ENCODE measurements around the gene WDR27.

The WDR27 gene

DNA sequence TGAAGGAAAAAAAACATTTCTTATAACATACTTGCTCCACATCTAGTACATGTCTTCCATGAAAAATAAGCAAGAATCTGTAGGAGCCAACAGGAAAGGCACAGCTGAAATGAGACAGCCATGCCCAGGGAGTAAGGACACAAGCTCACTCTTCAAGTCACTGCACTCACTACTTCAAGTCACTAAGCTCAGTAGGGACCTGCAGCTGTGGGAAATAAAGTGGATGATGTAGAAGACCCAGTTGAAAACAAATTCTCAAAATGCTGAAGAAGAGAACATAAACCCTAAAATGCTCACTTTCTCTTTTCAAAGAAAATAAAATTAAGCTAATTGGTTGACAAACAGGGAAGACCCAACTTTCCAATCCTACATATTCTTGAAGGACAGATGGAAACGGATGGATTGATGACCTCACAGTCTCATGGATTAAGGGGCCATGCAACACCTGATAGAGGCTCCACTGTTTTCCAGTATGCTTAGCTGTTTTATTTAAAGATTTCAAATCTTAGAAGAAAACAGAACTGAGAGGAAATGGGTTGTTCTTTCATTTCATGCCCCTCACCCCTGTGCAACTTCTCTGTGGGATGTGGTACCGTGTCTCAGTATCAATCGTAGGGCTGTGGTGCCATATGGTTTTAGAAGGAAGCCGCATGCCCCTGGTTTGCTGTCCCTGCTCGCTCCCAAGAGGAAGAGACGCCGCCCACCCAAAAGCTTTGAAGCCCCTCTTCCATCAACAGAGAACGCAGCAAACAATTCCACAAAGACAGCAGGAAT lies 133.3 kb downstream of the WDR27 start:
- TF ChIP-seq, protein P1, sequence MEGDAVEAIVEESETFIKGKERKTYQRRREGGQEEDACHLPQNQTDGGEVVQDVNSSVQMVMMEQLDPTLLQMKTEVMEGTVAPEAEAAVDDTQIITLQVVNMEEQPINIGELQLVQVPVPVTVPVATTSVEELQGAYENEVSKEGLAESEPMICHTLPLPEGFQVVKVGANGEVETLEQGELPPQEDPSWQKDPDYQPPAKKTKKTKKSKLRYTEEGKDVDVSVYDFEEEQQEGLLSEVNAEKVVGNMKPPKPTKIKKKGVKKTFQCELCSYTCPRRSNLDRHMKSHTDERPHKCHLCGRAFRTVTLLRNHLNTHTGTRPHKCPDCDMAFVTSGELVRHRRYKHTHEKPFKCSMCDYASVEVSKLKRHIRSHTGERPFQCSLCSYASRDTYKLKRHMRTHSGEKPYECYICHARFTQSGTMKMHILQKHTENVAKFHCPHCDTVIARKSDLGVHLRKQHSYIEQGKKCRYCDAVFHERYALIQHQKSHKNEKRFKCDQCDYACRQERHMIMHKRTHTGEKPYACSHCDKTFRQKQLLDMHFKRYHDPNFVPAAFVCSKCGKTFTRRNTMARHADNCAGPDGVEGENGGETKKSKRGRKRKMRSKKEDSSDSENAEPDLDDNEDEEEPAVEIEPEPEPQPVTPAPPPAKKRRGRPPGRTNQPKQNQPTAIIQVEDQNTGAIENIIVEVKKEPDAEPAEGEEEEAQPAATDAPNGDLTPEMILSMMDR (conservative IDR thresholded peaks at IDR 0.05), result no peak
- no peak overlapping the region for H3K27ac ChIP-seq

DNA sequence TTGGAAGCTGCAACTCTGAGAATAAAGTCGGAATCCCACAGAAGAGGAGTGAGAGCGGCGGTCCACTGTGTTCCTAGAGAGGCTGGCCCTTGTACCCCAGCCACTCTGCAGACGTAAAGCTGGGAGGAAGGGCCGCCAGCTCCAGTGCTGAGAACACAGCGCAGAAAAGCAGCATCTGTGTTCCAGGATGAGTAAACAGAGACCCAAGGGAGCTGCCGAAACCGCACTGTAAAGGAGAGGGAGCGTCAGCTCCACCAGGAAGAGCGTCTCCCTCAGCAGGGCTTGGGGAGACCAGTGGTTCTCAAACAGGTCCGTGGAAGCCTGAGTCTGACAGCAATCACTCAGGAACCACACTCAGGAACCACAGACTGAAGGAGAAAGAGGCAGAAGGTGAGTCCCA lies 134.0 kb downstream of the WDR27 start:
- no peak overlapping the region for H3K27ac ChIP-seq
- TF ChIP-seq, protein P1 (conservative IDR thresholded peaks at IDR 0.05), result no peak

DNA sequence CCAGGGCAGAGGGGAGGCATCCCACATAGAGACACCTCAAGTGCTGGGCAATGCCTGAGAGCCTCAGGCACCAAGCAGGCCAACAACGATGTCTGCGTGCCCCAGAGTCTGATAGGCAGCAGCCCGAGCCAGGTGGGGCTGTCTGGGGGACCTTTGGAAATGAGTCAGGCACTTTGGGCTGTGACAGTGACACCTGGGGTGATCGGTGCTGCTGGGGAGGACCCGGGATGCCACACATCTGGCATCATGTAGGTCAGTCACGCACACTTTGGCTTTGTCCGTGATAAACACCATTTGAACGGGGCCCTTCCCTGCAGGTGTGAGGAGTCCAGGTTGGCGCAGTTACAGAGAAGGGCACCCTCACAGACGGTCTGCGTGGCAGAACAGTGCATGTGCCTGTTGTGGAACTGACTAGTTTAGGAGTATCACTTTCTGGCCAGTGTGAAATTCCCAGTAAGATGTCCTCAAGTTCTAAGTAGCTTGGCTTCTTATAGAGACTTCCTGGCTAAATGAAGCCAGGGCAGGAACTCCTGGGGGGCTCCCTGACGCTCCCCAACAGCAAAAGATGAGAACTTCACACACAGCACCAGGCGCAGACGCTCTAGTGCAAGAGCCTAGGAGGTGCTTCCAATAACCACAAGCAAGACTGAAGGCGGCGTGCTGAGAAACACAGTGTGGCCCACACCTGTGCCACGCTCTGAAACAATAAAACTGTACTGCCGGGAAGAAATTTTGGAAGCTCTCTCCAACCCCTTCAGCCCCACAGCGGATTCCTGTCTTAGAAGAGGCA lies 134.7 kb downstream of the WDR27 start:
- TF ChIP-seq, protein P1 (conservative IDR thresholded peaks at IDR 0.05), result no peak
- H3K27ac ChIP-seq, result no peak overlapping the region

DNA sequence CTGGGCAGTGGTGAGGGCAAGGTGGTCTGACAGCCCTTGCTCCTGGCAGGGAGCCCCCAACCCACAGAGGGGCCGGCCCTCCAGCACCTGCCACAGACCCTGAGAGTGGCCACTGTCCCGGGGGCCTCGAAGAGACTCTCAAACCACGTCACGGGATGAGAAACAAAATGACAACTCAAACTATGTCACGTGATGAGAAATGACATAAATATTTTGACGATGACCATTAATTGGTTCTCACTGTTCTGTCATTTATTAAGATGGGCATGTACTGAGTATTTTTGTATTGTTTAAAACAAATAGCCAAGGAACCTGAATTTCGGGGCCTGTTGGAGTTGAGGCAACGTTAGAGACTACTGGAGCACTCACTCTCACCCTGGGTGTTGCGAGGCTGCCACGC lies 135.5 kb downstream of the WDR27 start:
- H3K27ac ChIP-seq, result no peak overlapping the region
- TF ChIP-seq, protein P1 (conservative IDR thresholded peaks at IDR 0.05), result no peak

DNA sequence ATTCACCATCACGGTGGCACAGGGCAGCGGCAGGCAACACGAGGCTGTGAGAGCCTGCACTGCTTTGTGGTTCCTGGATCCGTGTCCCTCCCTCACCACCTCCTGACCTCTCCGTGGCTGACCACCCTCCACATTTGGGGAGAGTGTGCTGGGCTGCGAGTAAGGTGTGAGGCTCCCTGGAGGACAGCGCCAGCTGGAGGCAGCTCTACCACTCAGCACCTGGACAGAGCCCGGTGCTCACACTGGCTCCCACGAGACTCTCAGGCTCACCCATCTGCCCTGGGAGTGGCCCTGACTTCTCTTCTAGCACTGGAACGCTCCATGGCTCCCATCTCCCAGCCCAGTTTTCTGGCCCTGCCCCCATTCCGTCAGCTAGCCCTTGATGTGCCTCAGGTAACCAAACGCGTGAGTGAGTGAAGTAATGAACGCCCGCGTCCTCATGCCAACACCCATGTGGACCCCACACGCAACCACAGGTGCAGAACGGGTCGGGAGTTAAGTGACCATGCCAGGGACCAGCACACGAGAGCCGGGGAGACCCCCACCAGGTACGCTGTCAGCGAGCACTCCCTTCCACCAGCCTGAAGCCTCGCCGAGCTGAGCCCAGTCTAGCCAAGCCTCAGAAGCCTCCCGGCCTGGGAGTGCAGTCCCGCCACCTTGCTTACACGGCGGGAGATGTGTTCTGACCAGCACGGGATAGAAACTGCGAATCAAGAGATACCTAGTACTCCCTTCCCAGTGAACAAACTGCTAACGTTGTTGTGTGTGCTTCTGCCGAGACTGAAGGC lies 137.2 kb downstream of the WDR27 start:
- TF ChIP-seq, protein P1 (conservative IDR thresholded peaks at IDR 0.05), result no peak
- H3K27ac ChIP-seq, result no peak overlapping the region

DNA sequence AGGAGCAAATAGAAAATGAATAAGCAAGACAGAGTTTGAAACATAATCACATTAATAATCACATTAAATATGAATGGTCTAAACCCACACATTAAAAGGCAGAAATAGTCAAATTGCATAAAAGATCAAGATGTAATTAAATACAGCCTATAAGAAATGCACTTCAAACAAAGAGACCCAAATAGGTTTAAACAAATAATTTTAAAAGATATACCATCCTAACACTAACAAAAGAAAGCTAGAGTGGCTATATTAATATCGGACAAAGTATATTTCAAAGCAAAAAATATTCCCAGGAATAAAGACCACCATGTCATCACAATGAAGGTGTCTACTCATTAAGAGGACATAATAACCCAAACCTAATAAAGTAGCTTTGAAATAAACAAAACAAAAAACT lies 140.2 kb downstream of the WDR27 start:
- H3K27ac ChIP-seq, result no peak overlapping the region
- TF ChIP-seq, protein P1 (conservative IDR thresholded peaks at IDR 0.05), result no peak

DNA sequence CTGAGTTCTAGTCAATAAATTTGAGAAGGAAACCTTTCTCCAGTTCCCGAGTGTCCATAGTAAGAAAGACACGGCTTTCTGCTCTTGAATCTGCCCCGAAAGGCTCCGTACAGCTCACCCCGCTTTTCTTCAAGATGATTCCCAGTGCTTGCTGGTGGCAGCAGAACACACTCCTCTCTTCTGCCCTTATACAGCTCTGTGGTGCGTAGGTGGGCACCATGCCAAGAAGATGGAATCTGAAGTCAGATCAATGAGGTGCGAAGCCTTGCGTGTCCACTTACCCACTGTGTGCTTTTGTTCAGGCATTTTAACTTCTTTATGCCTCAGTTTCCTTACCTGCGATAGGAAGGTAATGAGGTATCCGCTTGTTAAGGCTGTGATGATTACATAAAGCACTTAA lies 142.2 kb downstream of the WDR27 start:
- TF ChIP-seq, protein P1 (conservative IDR thresholded peaks at IDR 0.05), result no peak
- no peak overlapping the region for H3K27ac ChIP-seq
